Type B pancreatic cell (in vitro differentiated cells): ENCODE data around the gene SLC24A1. TPM values are rescaled to one million over a fixed set of nuclear protein-coding genes. Genes with fewer than 3 reads are reported as not detected.

Source experiments
- DNase-seq: peaks from one replicate; pipeline ENCODE4 v3.0.0; 2021; ENCODE audit warnings: mixed read lengths; ENCODE audit not compliant: unreplicated experiment; ENCODE audit errors: extremely low spot score
- H3K27ac Mint-ChIP-seq: 2 replicates; pipeline ENCODE4 v1.8.0; 2021; ENCODE audit warnings: mild to moderate bottlenecking, mixed read lengths
- H3K27me3 Mint-ChIP-seq: 2 replicates; pipeline ENCODE4 v1.8.0; 2021; ENCODE audit warnings: mixed read lengths
- H3K36me3 Mint-ChIP-seq: 2 replicates; pipeline ENCODE4 v1.8.0; 2021; ENCODE audit warnings: mixed read lengths
- H3K4me1 Mint-ChIP-seq: one replicate; pipeline ENCODE4 v1.8.0; 2021; ENCODE audit warnings: mixed read lengths; ENCODE audit not compliant: unreplicated experiment
- H3K4me3 Mint-ChIP-seq: 2 replicates; pipeline ENCODE4 v1.8.0; 2021; ENCODE audit warnings: mild to moderate bottlenecking, mixed read lengths
- H3K9me3 Mint-ChIP-seq: 2 replicates; pipeline ENCODE4 v1.8.0; 2021; ENCODE audit warnings: mixed read lengths
- CTCF ChIP-seq: fragments of 200-600 bp; sonication (generic); conservative IDR thresholded peaks from 2 replicates; pipeline ENCODE4 v1.5.0; 2021; ENCODE audit warnings: antibody characterized with exemption, mild to moderate bottlenecking
- total RNA-seq: library from RNA; stranded (reverse); gene quantifications from 2 replicates; pipeline ENCODE4 v1.2.1, GENCODE V29; 2021; ENCODE audit warnings: low replicate concordance

The SLC24A1 gene
- total RNA-seq, 1 donor from 2014 or later: 15.8 TPM

- Mint-ChIP-seq H3K27me3 (no peaks in the 10 kb centered on the region), H3K4me3 (no peak overlapping the region), H3K4me1 (no peaks in the 10 kb centered on the region), H3K9me3 (no peaks in the 10 kb centered on the region), H3K27ac (no peak overlapping the region), H3K36me3 (no peaks in the 10 kb centered on the region)
- TF ChIP-seq CTCF: no peak
- no peak for DNase-seq
Observed at GRCh38 chr15:65660927-65661326, 39.2 kb downstream of the SLC24A1 start.

GRCh38 chr15:65663521-65663920 lies 41.8 kb downstream of the SLC24A1 start:
- no peaks in the 10 kb centered on the region for H3K27me3 Mint-ChIP-seq
- no peaks in the 10 kb centered on the region for H3K4me1 Mint-ChIP-seq
- H3K4me3 Mint-ChIP-seq: no peak overlapping the region
- H3K9me3 Mint-ChIP-seq: no peaks in the 10 kb centered on the region
- H3K36me3 Mint-ChIP-seq: no peaks in the 10 kb centered on the region
- H3K27ac Mint-ChIP-seq: no peak overlapping the region
- no peak for DNase-seq
- no peak for TF ChIP-seq CTCF

- no peak overlapping the region for H3K27ac Mint-ChIP-seq
- no peaks in the 10 kb centered on the region for H3K9me3 Mint-ChIP-seq
- no peaks in the 10 kb centered on the region for H3K4me1 Mint-ChIP-seq
- no peak for DNase-seq
- peaks cover 4% of the 10 kb centered on the region for H3K36me3 Mint-ChIP-seq
- no peaks in the 10 kb centered on the region for H3K27me3 Mint-ChIP-seq
- no peak overlapping the region for H3K4me3 Mint-ChIP-seq
- TF ChIP-seq CTCF: no peak
Observed at GRCh38 chr15:65666257-65666656, 44.5 kb downstream of the SLC24A1 start.

- Mint-ChIP-seq H3K36me3 (no peaks in the 10 kb centered on the region), H3K27ac (no peak overlapping the region), H3K27me3 (no peaks in the 10 kb centered on the region), H3K4me3 (no peak overlapping the region), H3K4me1 (no peaks in the 10 kb centered on the region), H3K9me3 (no peaks in the 10 kb centered on the region)
- TF ChIP-seq CTCF: no peak
- DNase-seq: no peak
Observed at GRCh38 chr15:65675551-65675950, 53.8 kb downstream of the SLC24A1 start.

- no peak for DNase-seq
- H3K27me3 Mint-ChIP-seq: no peaks in the 10 kb centered on the region
- H3K4me1 Mint-ChIP-seq: no peaks in the 10 kb centered on the region
- H3K9me3 Mint-ChIP-seq: no peaks in the 10 kb centered on the region
- no peaks in the 10 kb centered on the region for H3K36me3 Mint-ChIP-seq
- H3K27ac Mint-ChIP-seq: no peak overlapping the region
- no peak for TF ChIP-seq CTCF
- H3K4me3 Mint-ChIP-seq: no peak overlapping the region
Observed at GRCh38 chr15:65676123-65676522, 54.4 kb downstream of the SLC24A1 start.

- H3K9me3 Mint-ChIP-seq: no peaks in the 10 kb centered on the region
- no peak for DNase-seq
- H3K4me1 Mint-ChIP-seq: no peaks in the 10 kb centered on the region
- H3K27ac Mint-ChIP-seq: no peak overlapping the region
- H3K27me3 Mint-ChIP-seq: no peaks in the 10 kb centered on the region
- H3K4me3 Mint-ChIP-seq: no peak overlapping the region
- TF ChIP-seq CTCF: no peak
- H3K36me3 Mint-ChIP-seq: no peaks in the 10 kb centered on the region
Observed at GRCh38 chr15:65680544-65680943, 58.8 kb downstream of the SLC24A1 start.
